HCT116 (cell line): ENCODE measurements around the gene NLGN2. TPM values are rescaled to one million over a fixed set of nuclear protein-coding genes. Genes with fewer than 3 reads are reported as not detected.

Experiments used
- ATAC-seq: fragments of 200-7000 bp; cut with Tn5 transposase; 2 replicates; pipeline ENCODE4 v1.9.1; 2020; ENCODE audit warnings: mild to moderate bottlenecking, moderate library complexity
- BruUV-seq: library from RNA; stranded (reverse); fragments of 400-500 nt; replicated peaks from 2 replicates; lab custom pipeline; 2021; lab: Mats Ljungman, UMichigan
- CTCF ChIA-PET: fragments of 300-600 bp; sonication (Branson Sonifier 250); formaldehyde crosslinking; loops from one replicate; lab custom pipeline; 2021; ENCODE audit warnings: antibody characterized with exemption; lab: Charles Lee
- POLR2A ChIA-PET: fragments of 300-600, 350-600 bp; sonication (Branson Sonifier 250); formaldehyde crosslinking; loops from one replicate; lab custom pipeline; 2021; ENCODE audit warnings: antibody characterized with exemption; lab: Charles Lee
- RAD21 ChIA-PET, 2 experiments: fragments of 300-600 bp; sonication (Branson Sonifier 250); formaldehyde crosslinking; loops; one replicate each; lab custom pipeline; 2023; ENCODE audit warnings: low total read pairs in 2 of 2; ENCODE audit not compliant: uncharacterized antibody in 2 of 2, unreplicated experiment in 2 of 2, low non-redundant PET in 1 of 2; lab: Charles Lee
- DNase-seq: peaks from one replicate; pipeline ENCODE4 v3.0.0-alpha.2; 2010; ENCODE audit warnings: low read depth, low spot score
- H2AFZ ChIP-seq: fragments of 200-600 bp; shearing (Covaris generic), sonication (generic); 2 replicates; pipeline ENCODE4 v1.6.1; 2017; ENCODE audit warnings: low read depth, mixed run types, mixed read lengths, antibody characterized with exemption, low read length; ENCODE audit not compliant: poor library complexity, severe bottlenecking
- H3K27ac ChIP-seq: 2 replicates; pipeline ENCODE4 v1.5.1; 2012; ENCODE audit warnings: low read depth, low read length
- H3K27me3 ChIP-seq: fragments of 200-600 bp; sonication (generic); 2 replicates; pipeline ENCODE4 v1.6.1; 2016; ENCODE audit warnings: mixed run types, low read length, mixed read lengths; ENCODE audit not compliant: insufficient read depth
- H3K36me3 ChIP-seq, 2 experiments: fragments of 200-500 bp in 1 of 2; fragments of 200-600 bp in 1 of 2; sonication (Bioruptor generic) in 1 of 2; sonication (generic) in 1 of 2; 2 replicates each; pipeline versions ENCODE4 v1.5.1 to v1.6.1; 2014 to 2016; ENCODE audit warnings: low read length in 2 of 2, inconsistent platforms in 1 of 2, mixed read lengths in 1 of 2, mixed run types in 1 of 2; ENCODE audit not compliant: insufficient read depth in 2 of 2, control insufficient read depth in 1 of 2
- H3K4me1 ChIP-seq, 2 experiments: fragments of 200-600 bp in 1 of 2; sonication (generic) in 1 of 2; 2 replicates each; pipeline versions ENCODE4 v1.5.1 to v1.6.1; 2012 to 2017; ENCODE audit warnings: low read length in 2 of 2, inconsistent platforms in 1 of 2, mild to moderate bottlenecking in 1 of 2, mixed read lengths in 1 of 2, mixed run types in 1 of 2, moderate library complexity in 1 of 2; ENCODE audit not compliant: insufficient read depth in 2 of 2, control insufficient read depth in 1 of 2
- H3K4me2 ChIP-seq: fragments of 200-600 bp; sonication (generic); 2 replicates; pipeline ENCODE4 v1.6.1; 2017; ENCODE audit warnings: mixed run types, low read length, mixed read lengths
- H3K4me3 ChIP-seq, 2 experiments: fragments of 200-600 bp in 1 of 2; sonication (generic) in 1 of 2; replicated peaks in 1 of 2; 2 replicates each; pipeline ENCODE4 v1.5.1; 2011 to 2016; ENCODE audit warnings: low read length in 2 of 2, control low read depth in 1 of 2, low read depth in 1 of 2, mild to moderate bottlenecking in 1 of 2, mixed read lengths in 1 of 2, mixed run types in 1 of 2
- H3K79me2 ChIP-seq: fragments of 200-600 bp; sonication (generic); 2 replicates; pipeline ENCODE4 v1.6.1; 2017; ENCODE audit warnings: mild to moderate bottlenecking, mixed run types, low read length, moderate library complexity, mixed read lengths; ENCODE audit not compliant: insufficient read depth
- H3K9ac ChIP-seq: fragments of 200-600 bp; sonication (generic); 2 replicates; pipeline ENCODE4 v1.6.1; 2016; ENCODE audit warnings: low read length, mixed read lengths
- H3K9me2 ChIP-seq: fragments of 200-600 bp; sonication (generic), shearing (Covaris generic); 2 replicates; pipeline ENCODE4 v1.6.1; 2017; ENCODE audit warnings: mixed run types, mild to moderate bottlenecking, moderate library complexity; ENCODE audit not compliant: insufficient read depth
- H3K9me3 ChIP-seq, 2 experiments: fragments of 200-500 bp in 1 of 2; fragments of 200-600 bp in 1 of 2; sonication (Bioruptor generic) in 1 of 2; sonication (generic) in 1 of 2; 2 replicates each; pipeline ENCODE4 v1.6.1; 2014 to 2017; ENCODE audit warnings: low read length in 2 of 2, mixed read lengths in 2 of 2, inconsistent platforms in 1 of 2, low read depth in 1 of 2, mild to moderate bottlenecking in 1 of 2, mixed run types in 1 of 2, moderate library complexity in 1 of 2; ENCODE audit not compliant: control insufficient read depth in 1 of 2, insufficient read depth in 1 of 2
- H4K20me1 ChIP-seq: fragments of 200-600 bp; sonication (generic), shearing (Covaris generic); 2 replicates; pipeline ENCODE4 v1.6.1; 2017; ENCODE audit warnings: mixed run types, mild to moderate bottlenecking, moderate library complexity; ENCODE audit not compliant: insufficient read depth
- ATF3 ChIP-seq: IDR thresholded peaks from 2 replicates; pipeline ENCODE4 v1.6.1; 2012
- CBX3 ChIP-seq: IDR thresholded peaks from 2 replicates; pipeline ENCODE4 v1.6.1; 2012; ENCODE audit warnings: low read depth
- POLR2AphosphoS5 ChIP-seq: IDR thresholded peaks from 2 replicates; pipeline ENCODE4 v1.6.1; 2011; ENCODE audit warnings: mild to moderate bottlenecking, low read depth, low read length, moderate library complexity
- intact Hi-C: fragments of 100-400 bp; cut with micrococcal nuclease; formaldehyde crosslinking; loops from 2 replicates; pipeline ENCODE4 v1.10.0; 2022
- total RNA-seq: library from RNA; stranded (reverse); gene quantifications from one replicate; pipeline ENCODE4 v1.2.1, GENCODE V29; 2021; ENCODE audit not compliant: unreplicated experiment

Gene NLGN2
- total RNA-seq, 1 experiment from 2014 or later = 60.5 TPM

- H3K79me2 ChIP-seq = peaks cover 8% of the 10 kb centered on the region; the same call in 1 of the 2 replicates
- no peaks in the 10 kb centered on the region for H4K20me1 ChIP-seq
- 0 out of 4 replicates have a peak, but pooled peaks cover 0 to 7% of the 10 kb centered on the region in 2 experiments for H3K9me3 ChIP-seq
- H2AFZ ChIP-seq = no peak overlapping the region
- H3K27ac ChIP-seq = no peak overlapping the region
- POLR2A ChIA-PET = interaction anchor here (1.4 kb wide), 1 partner anchor 52 kb away, joined by 4 read pairs; the partner anchor contains the start of gene TMEM102
- ATAC-seq = no peak
- peaks cover 0 to 9% of the 10 kb centered on the region in 2 experiments; a peak in 2 of 4 replicates for H3K36me3 ChIP-seq
- TF ChIP-seq POLR2AphosphoS5 (0 out of 2 replicates have a peak, but pooled peaks have one; percentile 8), ATF3 (no peak)
- TF ChIP-seq, all 23 proteins: peak for 1
- ChIA-PET CTCF (no interaction called here), RAD21 (no interaction called here)
- H3K4me1 ChIP-seq = peaks cover 8 to 26% of the 10 kb centered on the region in 2 experiments; a peak in 3 of 4 replicates
- H3K9me2 ChIP-seq = no peaks in the 10 kb centered on the region
- DNase-seq = no peak
- H3K4me3 ChIP-seq = no peak overlapping the region
- intact Hi-C loops = no loop called here
- H3K4me2 ChIP-seq = no peak overlapping the region
- no peaks in the 10 kb centered on the region for H3K27me3 ChIP-seq
- H3K9ac ChIP-seq = no peak overlapping the region
- BruUV-seq = no TSS peak
These were observed 24.3 kb upstream of the NLGN2 start for GRCh38 chr17:7383371-7383741.

- ChIA-PET CTCF (no interaction called here), RAD21 (no interaction called here), POLR2A (no interaction called here)
- TF ChIP-seq POLR2AphosphoS5 = peak; percentile 4; the same call in 1 of the 2 replicates
- TF ChIP-seq CBX3 = no peak
- H3K9ac ChIP-seq = no peak overlapping the region
- H3K27me3 ChIP-seq = no peaks in the 10 kb centered on the region
- H3K9me2 ChIP-seq = no peaks in the 10 kb centered on the region
- H3K4me3 ChIP-seq = no peak overlapping the region
- H3K4me2 ChIP-seq = no peak overlapping the region
- peaks cover 8% of the 10 kb centered on the region; the same call in 1 of the 2 replicates for H3K79me2 ChIP-seq
- BruUV-seq = no TSS peak
- H4K20me1 ChIP-seq = no peaks in the 10 kb centered on the region
- intact Hi-C loops = no loop called here
- H3K9me3 ChIP-seq = 0 out of 4 replicates have a peak, but pooled peaks cover 0 to 7% of the 10 kb centered on the region in 2 experiments
- peaks cover 8 to 26% of the 10 kb centered on the region in 2 experiments; a peak in 3 of 4 replicates for H3K4me1 ChIP-seq
- ATAC-seq = no peak
- no peak overlapping the region for H3K27ac ChIP-seq
- H2AFZ ChIP-seq = no peak overlapping the region
- DNase-seq = no peak
- H3K36me3 ChIP-seq = peaks cover 0 to 12% of the 10 kb centered on the region in 2 experiments; a peak in 2 of 4 replicates
These were observed 23.7 kb upstream of the NLGN2 start for GRCh38 chr17:7383742-7384488.
